Lower lobe of right lung (tissue), 2 donors: ENCODE results near the gene KRT17. TPM values are rescaled to one million over a fixed set of nuclear protein-coding genes. Genes with fewer than 3 reads are reported as not detected.

Experiments
- ATAC-seq, 2 donors: fragments of 200-7000 bp; cut with Tn5 transposase; one replicate each; pipeline ENCODE4 v1.9.1; 2020 to 2022; ENCODE audit warnings: mild to moderate bottlenecking in 2 of 2, moderate library complexity in 2 of 2
- DNase-seq: peaks from one replicate; pipeline ENCODE4 v3.0.0-alpha.2; 2020
- H3K27ac ChIP-seq: fragments of 200-600 bp; one replicate; pipeline ENCODE4 v1.8.0; 2022
- H3K27me3 ChIP-seq: fragments of 200-600 bp; one replicate; pipeline ENCODE4 v1.8.0; 2022; ENCODE audit warnings: low read depth
- H3K36me3 ChIP-seq: fragments of 200-600 bp; one replicate; pipeline ENCODE4 v1.8.0; 2022; ENCODE audit warnings: mild to moderate bottlenecking
- H3K4me1 ChIP-seq: fragments of 200-600 bp; one replicate; pipeline ENCODE4 v1.8.0; 2022
- H3K4me3 ChIP-seq: fragments of 200-600 bp; one replicate; pipeline ENCODE4 v1.8.0; 2022; ENCODE audit warnings: mild to moderate bottlenecking
- H3K9me3 ChIP-seq: fragments of 200-600 bp; one replicate; pipeline ENCODE4 v1.8.0; 2022
- intact Hi-C: fragments of 100-400 bp; cut with DNase I; formaldehyde crosslinking; loops from one replicate; pipeline ENCODE4 v1.11.0; 2022
- total RNA-seq: library from RNA; stranded (reverse); fragmentation: NEBNext Ultra II Directional; extraction: Animal tissue kit (Norgen Biotek cat#: 25700); gene quantifications from one replicate; pipeline ENCODE4 v1.2.1, GENCODE V29; 2021
- TF ChIP-seq, protein P1 (sequence below): fragments of 200-600 bp; IDR thresholded peaks from one replicate; pipeline ENCODE4 v1.8.0; 2022; ENCODE audit warnings: antibody characterized with exemption, mild to moderate bottlenecking
- donor health status: DM: no; HTN: yes; CAD: no; lungs with severe emphysema.

The KRT17 gene
- total RNA-seq, 1 donor from 2014 or later: 2.6 TPM

DNA sequence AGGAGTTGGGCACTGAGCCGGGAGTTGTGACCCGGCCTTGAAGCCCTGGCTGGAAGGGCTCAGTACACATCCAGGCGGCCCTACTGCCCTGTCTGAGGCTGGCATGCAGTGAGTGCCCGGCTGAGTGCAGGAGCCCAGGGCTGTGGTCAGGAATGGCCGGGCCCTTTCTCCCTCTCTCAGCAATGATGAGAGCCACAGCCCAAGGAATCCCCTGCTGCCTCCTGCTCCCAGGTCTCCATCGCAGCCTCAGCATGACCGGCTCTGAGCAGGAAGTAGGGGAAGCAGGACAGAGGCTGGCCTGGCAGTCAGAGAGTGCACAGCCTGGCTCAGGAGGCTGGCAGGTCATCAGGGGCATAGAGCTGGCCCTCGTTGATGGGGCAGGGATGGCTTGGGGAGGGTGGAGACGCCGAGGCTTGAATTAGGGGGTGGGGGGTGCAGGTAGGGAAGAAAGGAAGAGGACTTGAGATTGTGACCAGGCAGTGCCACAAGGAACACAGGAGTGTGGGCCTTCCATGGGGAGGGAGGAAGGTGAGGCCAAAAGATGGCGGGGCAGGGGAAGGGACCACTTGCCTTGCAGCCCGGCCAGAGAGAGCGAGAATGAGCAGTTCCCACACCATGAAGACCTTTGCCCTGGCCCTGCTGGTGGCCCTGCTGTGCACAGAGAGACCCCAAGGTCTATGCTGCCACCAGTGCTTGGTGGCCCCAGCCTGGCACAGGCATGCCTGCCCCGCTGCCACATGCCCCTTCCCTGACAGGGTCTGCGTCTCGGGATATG lies 32.1 kb upstream of the KRT17 start:
- DNase-seq (no peak), ATAC-seq (no peak)
- TF ChIP-seq, protein P1, sequence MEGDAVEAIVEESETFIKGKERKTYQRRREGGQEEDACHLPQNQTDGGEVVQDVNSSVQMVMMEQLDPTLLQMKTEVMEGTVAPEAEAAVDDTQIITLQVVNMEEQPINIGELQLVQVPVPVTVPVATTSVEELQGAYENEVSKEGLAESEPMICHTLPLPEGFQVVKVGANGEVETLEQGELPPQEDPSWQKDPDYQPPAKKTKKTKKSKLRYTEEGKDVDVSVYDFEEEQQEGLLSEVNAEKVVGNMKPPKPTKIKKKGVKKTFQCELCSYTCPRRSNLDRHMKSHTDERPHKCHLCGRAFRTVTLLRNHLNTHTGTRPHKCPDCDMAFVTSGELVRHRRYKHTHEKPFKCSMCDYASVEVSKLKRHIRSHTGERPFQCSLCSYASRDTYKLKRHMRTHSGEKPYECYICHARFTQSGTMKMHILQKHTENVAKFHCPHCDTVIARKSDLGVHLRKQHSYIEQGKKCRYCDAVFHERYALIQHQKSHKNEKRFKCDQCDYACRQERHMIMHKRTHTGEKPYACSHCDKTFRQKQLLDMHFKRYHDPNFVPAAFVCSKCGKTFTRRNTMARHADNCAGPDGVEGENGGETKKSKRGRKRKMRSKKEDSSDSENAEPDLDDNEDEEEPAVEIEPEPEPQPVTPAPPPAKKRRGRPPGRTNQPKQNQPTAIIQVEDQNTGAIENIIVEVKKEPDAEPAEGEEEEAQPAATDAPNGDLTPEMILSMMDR: no peak
- Histone ChIP-seq H3K27ac (peak overlapping the region; percentile 88), H3K27me3 (no peaks in the 10 kb centered on the region), H3K36me3 (no peaks in the 10 kb centered on the region), H3K9me3 (no peaks in the 10 kb centered on the region), H3K4me1 (peaks cover 19% of the 10 kb centered on the region), H3K4me3 (no peak overlapping the region)
- intact Hi-C loops: no loop called here

DNA sequence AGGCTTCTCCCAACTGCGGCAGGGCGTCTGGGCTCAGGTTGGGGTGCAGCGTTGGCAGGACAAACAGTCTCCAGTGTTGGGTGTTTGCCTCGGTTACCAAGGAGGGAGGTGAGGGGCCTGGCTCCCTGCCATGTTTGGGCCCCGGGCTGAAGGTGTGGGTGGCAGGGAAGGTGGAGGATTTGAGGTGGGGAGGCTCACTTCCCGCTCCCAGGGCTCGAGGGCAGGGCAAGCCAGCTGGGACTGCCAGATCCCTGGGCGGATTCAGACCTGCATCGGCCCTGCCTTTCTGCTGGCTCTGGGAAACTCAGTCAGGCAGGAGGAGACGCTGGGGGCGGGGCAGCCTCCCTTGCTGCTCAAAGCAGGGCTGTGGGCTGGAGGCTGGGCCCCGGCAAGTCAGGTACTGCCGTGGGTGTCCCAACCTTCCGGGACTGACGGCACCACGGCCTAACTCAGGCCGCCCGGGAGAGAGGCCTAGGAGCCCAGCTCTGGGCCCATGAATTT lies 31.3 kb upstream of the KRT17 start:
- DNase-seq (peak; percentile 92), ATAC-seq (peak; percentile 78 to 85)
- Histone ChIP-seq H3K9me3 (no peaks in the 10 kb centered on the region), H3K27me3 (no peaks in the 10 kb centered on the region), H3K4me3 (no peak overlapping the region), H3K4me1 (peaks cover 26% of the 10 kb centered on the region), H3K27ac (peak overlapping the region; percentile 88), H3K36me3 (no peaks in the 10 kb centered on the region)
- TF ChIP-seq, protein P1: no peak
- intact Hi-C loops: no loop called here

DNA sequence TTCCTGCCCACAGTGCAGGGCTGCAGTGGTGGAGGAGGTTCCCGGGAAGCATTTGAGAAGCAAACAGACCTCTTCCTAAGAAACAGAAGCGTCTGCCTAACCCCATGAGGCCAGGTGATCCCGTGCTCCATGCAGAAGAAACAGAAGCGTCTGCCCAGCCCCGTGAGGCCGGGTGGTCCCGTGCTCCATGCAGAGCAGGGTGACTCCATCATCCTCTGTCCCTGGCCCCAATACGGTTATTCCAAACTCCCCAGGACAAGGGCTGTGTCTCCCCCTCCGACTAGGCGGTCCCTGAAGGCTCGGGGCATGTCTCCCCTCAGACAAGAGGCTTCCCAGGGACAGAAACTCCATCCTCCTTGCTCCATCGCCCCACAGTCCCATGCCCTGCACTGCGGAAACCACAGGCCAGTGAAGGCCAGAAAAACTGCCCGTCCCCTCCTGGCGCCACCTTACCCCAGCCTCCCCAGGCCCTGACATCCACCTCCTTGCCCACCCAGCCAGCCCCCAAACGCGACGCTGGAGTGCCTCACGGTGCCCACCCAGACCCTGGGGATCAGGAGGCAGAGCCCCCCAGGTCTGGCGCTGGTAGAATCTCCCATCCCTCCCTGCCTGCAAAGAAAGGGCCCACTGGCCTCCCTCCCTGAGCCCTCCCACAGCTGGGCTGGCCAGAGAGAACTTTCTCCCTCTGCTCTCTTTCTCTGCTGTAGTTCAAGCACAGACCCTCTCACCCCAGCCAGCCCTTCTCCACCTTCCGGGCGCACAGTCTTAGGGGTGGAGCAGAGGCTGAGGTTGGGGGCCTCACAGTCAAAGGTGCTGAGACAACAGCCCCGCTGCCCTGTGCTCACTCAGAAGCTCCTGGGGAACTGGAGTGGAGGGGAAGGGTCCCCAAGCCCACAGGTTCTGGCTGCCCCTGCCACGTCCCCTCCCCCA lies 30.6 kb upstream of the KRT17 start:
- intact Hi-C loops: no loop called here
- Histone ChIP-seq H3K27ac (peak overlapping the region; percentile 88), H3K4me1 (peaks cover 28% of the 10 kb centered on the region), H3K27me3 (no peaks in the 10 kb centered on the region), H3K36me3 (no peaks in the 10 kb centered on the region), H3K9me3 (no peaks in the 10 kb centered on the region), H3K4me3 (no peak overlapping the region)
- TF ChIP-seq, protein P1: no peak
- peak in 1 of 2 donors; percentile 11 for ATAC-seq
- DNase-seq: no peak

DNA sequence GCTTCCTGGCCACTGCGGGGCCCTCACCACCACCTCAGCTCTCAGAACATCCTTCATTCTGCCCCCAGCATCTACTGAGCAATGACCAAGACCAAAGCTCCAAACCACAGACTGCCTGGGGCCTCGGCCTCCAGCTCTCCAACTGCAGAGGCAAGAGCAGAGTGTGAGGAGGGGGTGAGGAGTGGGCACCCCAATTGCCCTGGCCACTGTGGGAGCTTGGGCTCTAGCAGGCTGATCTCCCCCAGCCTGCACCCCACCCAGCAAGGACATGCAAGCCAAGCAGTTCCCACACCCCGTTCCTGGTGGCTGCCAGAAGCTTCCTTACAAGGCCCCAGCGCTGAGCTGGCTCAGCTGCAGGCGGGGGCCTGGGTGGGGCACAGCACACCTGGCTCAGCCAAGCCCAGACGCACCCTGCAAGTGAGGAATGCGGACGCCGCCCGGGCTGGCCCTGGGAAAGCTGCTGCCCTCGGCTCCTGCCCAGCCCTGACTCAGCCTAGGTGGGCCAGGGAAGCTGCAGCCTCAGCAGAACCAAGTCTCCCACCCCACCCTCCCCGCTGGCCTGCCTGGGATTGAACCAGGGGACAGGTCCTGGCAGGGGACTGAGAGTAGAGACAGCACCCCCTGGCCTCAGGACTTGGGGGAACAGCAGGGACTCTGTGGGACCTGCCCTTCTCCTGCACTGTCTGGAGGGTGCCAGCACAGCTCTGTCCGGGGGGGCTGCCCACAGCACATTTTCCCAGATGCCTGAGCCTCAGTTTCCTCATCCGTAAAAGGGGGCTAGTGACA lies 29.7 kb upstream of the KRT17 start:
- ATAC-seq (peak; percentile 84 to 87), DNase-seq (peak; percentile 91)
- no peaks in the 10 kb centered on the region for H3K27me3 ChIP-seq
- intact Hi-C loops: no loop called here
- no peak overlapping the region for H3K4me3 ChIP-seq
- H3K36me3 ChIP-seq: no peaks in the 10 kb centered on the region
- H3K4me1 ChIP-seq: peaks cover 29% of the 10 kb centered on the region
- H3K27ac ChIP-seq: peak overlapping the region; percentile 88
- TF ChIP-seq, protein P1: no peak
- H3K9me3 ChIP-seq: no peaks in the 10 kb centered on the region

DNA sequence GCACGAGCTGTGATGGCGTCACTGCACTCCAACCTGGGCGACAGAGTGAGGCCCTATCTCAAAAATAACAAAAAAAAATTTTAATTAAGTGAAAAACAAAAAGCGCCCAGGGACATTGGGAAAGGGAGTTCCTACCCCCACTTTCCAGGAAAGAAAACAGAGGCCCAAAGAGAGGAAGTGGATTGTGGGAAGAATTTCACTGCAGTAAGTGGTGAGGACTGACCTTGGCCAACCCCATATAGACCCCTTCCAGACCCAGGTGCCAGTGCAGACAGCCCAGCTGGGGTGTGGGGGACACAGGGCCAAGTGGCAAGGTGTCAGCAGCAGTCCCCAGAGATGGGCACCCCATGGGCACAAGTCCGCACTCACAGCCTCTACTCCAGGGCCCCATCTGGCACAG lies 29.0 kb upstream of the KRT17 start:
- Histone ChIP-seq H3K27me3 (no peaks in the 10 kb centered on the region), H3K4me1 (peaks cover 35% of the 10 kb centered on the region), H3K36me3 (no peaks in the 10 kb centered on the region), H3K27ac (peak overlapping the region; percentile 88), H3K9me3 (no peaks in the 10 kb centered on the region), H3K4me3 (no peak overlapping the region)
- intact Hi-C loops: no loop called here
- DNase-seq (no peak), ATAC-seq (no peak)
- TF ChIP-seq, protein P1: no peak
